A549 (cell line): Measurements from ENCODE around the gene PTPRN2.

Experiments
- CBX8 ChIP-seq: fragments of 200-600 bp; sonication (generic); IDR thresholded peaks from 2 replicates; pipeline ENCODE4 v1.6.1; 2016
- CHD4 ChIP-seq: fragments of 200-600 bp; sonication (generic); IDR thresholded peaks from 2 replicates; pipeline ENCODE4 v1.6.1; 2016; ENCODE audit warnings: antibody characterized with exemption, mild to moderate bottlenecking, borderline replicate concordance
- POLR2AphosphoS2 ChIP-seq: conservative IDR thresholded peaks from 2 replicates; pipeline ENCODE4 v1.6.1; 2012; ENCODE audit warnings: low read length, improper control_type of control experiment, inconsistent platforms
- RCOR1 ChIP-seq: fragments of 150-350 bp; IDR thresholded peaks from 2 replicates; pipeline ENCODE4 v1.6.1; 2014; ENCODE audit warnings: antibody characterized with exemption, low read length, low read depth
- RFX5 ChIP-seq: fragments of 450-650 bp; IDR thresholded peaks from 2 replicates; pipeline ENCODE4 v1.7.1; 2014; ENCODE audit warnings: antibody characterized with exemption, mild to moderate bottlenecking, moderate library complexity
- RNF2 ChIP-seq: fragments of 200-600 bp; sonication (generic); IDR thresholded peaks from 2 replicates; pipeline ENCODE4 v1.6.1; 2016; ENCODE audit warnings: low read depth, mild to moderate bottlenecking, antibody characterized with exemption, moderate library complexity, borderline replicate concordance
- TF ChIP-seq, protein P1 (sequence below): fragments of >200 bp; sonication (Bioruptor Twin); formaldehyde crosslinking; IDR thresholded peaks from 3 replicates; pipeline ENCODE4 v1.5.1; 2016

DNA sequence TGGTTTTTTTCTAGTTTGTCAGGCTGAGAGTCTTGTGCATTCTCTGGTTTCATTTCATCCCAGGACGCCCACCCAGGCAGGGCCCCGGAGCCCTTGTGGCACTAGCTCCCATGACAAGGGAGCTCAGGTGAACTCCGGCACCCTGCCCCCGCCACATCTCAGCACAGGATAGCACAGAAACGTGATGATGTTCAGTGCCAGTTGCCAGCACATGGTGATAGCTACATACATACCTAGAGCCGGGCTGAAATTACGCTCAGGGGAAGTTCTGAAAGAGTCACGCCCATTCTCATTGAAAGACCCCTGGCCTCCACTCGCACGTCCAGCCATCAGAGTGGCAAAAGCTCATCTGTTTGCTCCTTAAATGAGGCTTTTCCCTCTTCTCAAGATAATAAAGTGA, 273.7 kb downstream of the PTPRN2 start:
- no peak for TF ChIP-seq CBX8
- TF ChIP-seq RNF2, result no peak
- no peak for TF ChIP-seq RFX5
- no peak for TF ChIP-seq POLR2AphosphoS2
- TF ChIP-seq, protein P1, sequence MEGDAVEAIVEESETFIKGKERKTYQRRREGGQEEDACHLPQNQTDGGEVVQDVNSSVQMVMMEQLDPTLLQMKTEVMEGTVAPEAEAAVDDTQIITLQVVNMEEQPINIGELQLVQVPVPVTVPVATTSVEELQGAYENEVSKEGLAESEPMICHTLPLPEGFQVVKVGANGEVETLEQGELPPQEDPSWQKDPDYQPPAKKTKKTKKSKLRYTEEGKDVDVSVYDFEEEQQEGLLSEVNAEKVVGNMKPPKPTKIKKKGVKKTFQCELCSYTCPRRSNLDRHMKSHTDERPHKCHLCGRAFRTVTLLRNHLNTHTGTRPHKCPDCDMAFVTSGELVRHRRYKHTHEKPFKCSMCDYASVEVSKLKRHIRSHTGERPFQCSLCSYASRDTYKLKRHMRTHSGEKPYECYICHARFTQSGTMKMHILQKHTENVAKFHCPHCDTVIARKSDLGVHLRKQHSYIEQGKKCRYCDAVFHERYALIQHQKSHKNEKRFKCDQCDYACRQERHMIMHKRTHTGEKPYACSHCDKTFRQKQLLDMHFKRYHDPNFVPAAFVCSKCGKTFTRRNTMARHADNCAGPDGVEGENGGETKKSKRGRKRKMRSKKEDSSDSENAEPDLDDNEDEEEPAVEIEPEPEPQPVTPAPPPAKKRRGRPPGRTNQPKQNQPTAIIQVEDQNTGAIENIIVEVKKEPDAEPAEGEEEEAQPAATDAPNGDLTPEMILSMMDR, result no peak
- no peak for TF ChIP-seq RCOR1
- TF ChIP-seq CHD4, result no peak
